Mesothelial cell of epicardium (in vitro differentiated cells): ENCODE measurements around the gene OSGIN1. TPM values are rescaled to one million over a fixed set of nuclear protein-coding genes. Genes with fewer than 3 reads are reported as not detected.

Experiments
- DNase-seq, 2 experiments: peaks; one replicate each; pipeline ENCODE4 v3.0.0; 2021; ENCODE audit warnings: low spot score in 2 of 2; ENCODE audit not compliant: unreplicated experiment in 2 of 2
- H3K27ac Mint-ChIP-seq: 2 replicates; pipeline ENCODE4 v1.8.0; 2021; ENCODE audit warnings: mixed read lengths
- H3K27me3 Mint-ChIP-seq: 2 replicates; pipeline ENCODE4 v1.8.0; 2021; ENCODE audit warnings: low read depth, mixed read lengths
- H3K36me3 Mint-ChIP-seq: 2 replicates; pipeline ENCODE4 v1.8.0; 2021; ENCODE audit warnings: mixed read lengths
- H3K4me1 Mint-ChIP-seq: 2 replicates; pipeline ENCODE4 v1.8.0; 2021; ENCODE audit warnings: mixed read lengths
- H3K4me3 Mint-ChIP-seq: 2 replicates; pipeline ENCODE4 v1.8.0; 2021; ENCODE audit warnings: mild to moderate bottlenecking, moderate library complexity, mixed read lengths
- H3K9me3 Mint-ChIP-seq: 2 replicates; pipeline ENCODE4 v1.8.0; 2021; ENCODE audit warnings: mixed read lengths
- total RNA-seq: library from RNA; stranded (reverse); gene quantifications from 3 replicates; pipeline ENCODE4 v1.2.1, GENCODE V29; 2021
- TF ChIP-seq, protein P1 (sequence below): fragments of 200-600 bp; sonication (generic); IDR thresholded peaks from one replicate; pipeline ENCODE4 v1.5.0; 2021; ENCODE audit warnings: antibody characterized with exemption; ENCODE audit not compliant: unreplicated experiment

The OSGIN1 gene
- total RNA-seq: 2.2 to 2.5 TPM (median 2.3 TPM) in 3 replicates

DNA sequence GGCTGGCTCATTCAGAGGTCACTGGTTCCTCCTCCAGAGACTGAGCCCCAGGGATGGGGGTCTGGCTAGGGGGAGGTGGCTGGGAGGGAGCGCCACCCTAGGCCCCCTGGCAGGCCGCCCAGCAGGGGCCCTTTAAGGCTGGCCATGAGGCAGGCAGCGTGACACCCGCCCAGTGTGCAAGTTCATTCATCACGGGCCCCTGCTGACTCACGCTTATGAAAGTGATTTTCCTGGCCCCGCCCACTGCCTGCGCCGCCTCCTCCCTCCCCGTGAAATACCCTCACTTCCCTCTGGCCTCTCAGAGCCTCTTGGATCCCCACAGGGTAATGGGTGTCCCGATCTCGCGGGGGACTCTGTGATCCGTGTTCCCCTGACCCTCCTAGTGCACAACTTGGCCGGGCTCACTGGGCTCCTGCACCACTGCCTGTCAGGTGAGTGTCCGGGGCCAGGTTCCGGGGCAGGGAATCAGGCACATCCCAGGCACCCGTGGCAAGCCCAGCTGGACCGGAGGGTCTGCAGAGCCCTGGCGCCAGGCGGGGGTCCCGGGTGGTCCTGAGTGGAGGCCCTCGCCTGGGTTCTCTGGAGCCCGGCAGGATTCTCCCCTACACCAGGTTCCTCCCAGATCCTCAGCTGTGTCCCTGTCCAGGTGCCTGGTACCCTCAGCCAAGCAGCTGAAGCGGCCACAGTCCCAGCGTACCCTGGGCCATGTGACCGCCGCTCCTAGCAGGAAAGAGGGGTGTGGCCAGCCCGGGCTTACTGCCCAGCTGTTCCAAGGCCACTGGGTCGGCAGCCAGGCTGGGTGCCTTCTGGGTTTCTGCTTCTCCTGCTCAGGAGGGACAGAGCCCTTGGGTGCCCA, at the start of gene OSGIN1:
Gene OSGIN1 (plus strand): TSS at position 301 of the 856 bp plus-strand sequence. CDS start 4,432 bp downstream, outside the sequence.
- Mint-ChIP-seq H3K4me1 (peaks cover 16% of the 10 kb centered on the region), H3K27me3 (peaks cover 1% of the 10 kb centered on the region), H3K36me3 (no peaks in the 10 kb centered on the region), H3K4me3 (peak within 1 kb of the TSS; percentile 55), H3K9me3 (no peaks in the 10 kb centered on the region), H3K27ac (peak within 1 kb of the TSS; percentile 61)
- TF ChIP-seq, protein P1, sequence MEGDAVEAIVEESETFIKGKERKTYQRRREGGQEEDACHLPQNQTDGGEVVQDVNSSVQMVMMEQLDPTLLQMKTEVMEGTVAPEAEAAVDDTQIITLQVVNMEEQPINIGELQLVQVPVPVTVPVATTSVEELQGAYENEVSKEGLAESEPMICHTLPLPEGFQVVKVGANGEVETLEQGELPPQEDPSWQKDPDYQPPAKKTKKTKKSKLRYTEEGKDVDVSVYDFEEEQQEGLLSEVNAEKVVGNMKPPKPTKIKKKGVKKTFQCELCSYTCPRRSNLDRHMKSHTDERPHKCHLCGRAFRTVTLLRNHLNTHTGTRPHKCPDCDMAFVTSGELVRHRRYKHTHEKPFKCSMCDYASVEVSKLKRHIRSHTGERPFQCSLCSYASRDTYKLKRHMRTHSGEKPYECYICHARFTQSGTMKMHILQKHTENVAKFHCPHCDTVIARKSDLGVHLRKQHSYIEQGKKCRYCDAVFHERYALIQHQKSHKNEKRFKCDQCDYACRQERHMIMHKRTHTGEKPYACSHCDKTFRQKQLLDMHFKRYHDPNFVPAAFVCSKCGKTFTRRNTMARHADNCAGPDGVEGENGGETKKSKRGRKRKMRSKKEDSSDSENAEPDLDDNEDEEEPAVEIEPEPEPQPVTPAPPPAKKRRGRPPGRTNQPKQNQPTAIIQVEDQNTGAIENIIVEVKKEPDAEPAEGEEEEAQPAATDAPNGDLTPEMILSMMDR: no peak
- peak; percentile 45 to 70 for DNase-seq

DNA sequence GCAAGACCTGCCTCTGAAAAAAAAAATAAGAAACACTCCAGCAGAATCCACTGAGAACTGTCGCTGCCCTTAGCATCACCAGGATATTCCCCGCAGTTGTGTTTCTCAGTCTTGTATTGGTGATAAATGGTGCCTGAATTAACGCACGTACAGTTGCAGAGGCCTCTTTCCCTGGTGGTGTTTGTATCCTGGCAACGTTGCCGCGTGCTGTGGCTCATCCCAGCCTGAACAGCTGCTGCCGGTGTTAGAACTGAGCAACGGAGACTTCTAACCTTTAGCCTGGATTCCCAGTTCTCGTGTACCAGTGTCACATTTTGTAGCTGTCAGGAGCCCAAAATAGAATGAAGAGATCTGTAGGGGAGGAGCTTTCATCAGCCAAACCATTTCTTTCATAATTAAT, 49.3 kb upstream of the OSGIN1 start:
- peaks cover 26% of the 10 kb centered on the region for H3K4me1 Mint-ChIP-seq
- no peak overlapping the region for H3K4me3 Mint-ChIP-seq
- H3K36me3 Mint-ChIP-seq: peaks cover 5% of the 10 kb centered on the region
- no peak for DNase-seq
- H3K27ac Mint-ChIP-seq: no peak overlapping the region
- H3K27me3 Mint-ChIP-seq: no peaks in the 10 kb centered on the region
- H3K9me3 Mint-ChIP-seq: no peaks in the 10 kb centered on the region
- TF ChIP-seq, protein P1: no peak

DNA sequence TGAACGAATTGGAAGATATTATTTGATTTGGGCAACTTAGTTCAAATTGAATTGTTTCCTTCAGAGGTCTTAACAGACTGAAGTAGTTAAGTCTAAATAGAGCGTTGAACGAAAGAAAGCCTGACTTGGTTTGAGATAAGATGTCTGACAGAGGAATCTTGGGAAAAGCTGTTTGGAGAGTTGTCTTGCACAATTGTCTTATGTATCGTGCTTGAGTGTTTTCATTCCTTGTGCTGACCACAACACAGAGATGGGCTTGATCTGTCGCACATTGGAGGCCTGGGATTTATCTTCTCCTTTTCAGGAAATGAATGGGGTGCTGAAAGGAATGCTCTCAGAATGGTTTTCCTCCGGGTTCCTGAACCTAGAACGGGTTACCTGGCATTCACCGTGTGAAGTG, 46.4 kb upstream of the OSGIN1 start:
- Mint-ChIP-seq H3K27me3 (no peaks in the 10 kb centered on the region), H3K4me3 (no peak overlapping the region), H3K36me3 (peaks cover 12% of the 10 kb centered on the region), H3K9me3 (no peaks in the 10 kb centered on the region), H3K4me1 (peaks cover 16% of the 10 kb centered on the region), H3K27ac (no peak overlapping the region)
- DNase-seq: no peak
- TF ChIP-seq, protein P1: no peak

GRCh38 chr16:83907111-83907510, 45.9 kb upstream of the OSGIN1 start:
- Mint-ChIP-seq H3K9me3 (no peaks in the 10 kb centered on the region), H3K27ac (peak overlapping the region; percentile 30), H3K4me3 (no peak overlapping the region), H3K36me3 (peaks cover 17% of the 10 kb centered on the region), H3K27me3 (no peaks in the 10 kb centered on the region), H3K4me1 (peaks cover 16% of the 10 kb centered on the region)
- no peak for DNase-seq
- TF ChIP-seq, protein P1: no peak

- peaks cover 16% of the 10 kb centered on the region for H3K4me1 Mint-ChIP-seq
- no peak for DNase-seq
- no peaks in the 10 kb centered on the region for H3K9me3 Mint-ChIP-seq
- no peaks in the 10 kb centered on the region for H3K27me3 Mint-ChIP-seq
- peaks cover 19% of the 10 kb centered on the region for H3K36me3 Mint-ChIP-seq
- TF ChIP-seq, protein P1: no peak
- H3K27ac Mint-ChIP-seq: peak overlapping the region; percentile 30
- no peak overlapping the region for H3K4me3 Mint-ChIP-seq
Observed at GRCh38 chr16:83907631-83908250, 45.3 kb upstream of the OSGIN1 start.
